Adipocyte (in vitro differentiated cells): ENCODE results near the gene PACC1.

Experiments
- DNase-seq: peaks from one replicate; pipeline ENCODE4 v3.0.0-alpha.2; 2015; ENCODE audit warnings: low read depth
- H3K27me3 ChIP-seq: replicated peaks from 2 replicates; pipeline ENCODE4 v1.7.0; 2013; ENCODE audit warnings: mild to moderate bottlenecking, low read length, moderate library complexity; ENCODE audit not compliant: control insufficient read depth, insufficient read depth
- H3K36me3 ChIP-seq: 2 replicates; pipeline ENCODE4 v1.7.0; 2013; ENCODE audit warnings: low read length, mild to moderate bottlenecking, moderate library complexity; ENCODE audit not compliant: control insufficient read depth, insufficient read depth, severe bottlenecking
- H3K4me1 ChIP-seq: 2 replicates; pipeline ENCODE4 v1.7.0; 2013; ENCODE audit warnings: mild to moderate bottlenecking, low read length, moderate library complexity; ENCODE audit not compliant: control insufficient read depth, insufficient read depth
- H3K4me3 ChIP-seq: 2 replicates; pipeline ENCODE4 v1.7.0; 2013; ENCODE audit warnings: mild to moderate bottlenecking, low read length, moderate library complexity
- H3K9ac ChIP-seq: 2 replicates; pipeline ENCODE4 v1.7.0; 2013; ENCODE audit warnings: mild to moderate bottlenecking, low read length, moderate library complexity
- H3K9me3 ChIP-seq: 2 replicates; pipeline ENCODE4 v1.7.0; 2013; ENCODE audit warnings: mild to moderate bottlenecking, low read length, moderate library complexity; ENCODE audit not compliant: control insufficient read depth

The PACC1 gene

GRCh38 chr1:212434992-212435391, 20.3 kb upstream of the PACC1 start:
- H3K4me3 ChIP-seq: no peak overlapping the region
- no peaks in the 10 kb centered on the region for H3K9me3 ChIP-seq
- H3K36me3 ChIP-seq: no peaks in the 10 kb centered on the region
- H3K4me1 ChIP-seq: peaks cover 14% of the 10 kb centered on the region
- no peak for DNase-seq
- H3K9ac ChIP-seq: no peak overlapping the region
- H3K27me3 ChIP-seq: no peaks in the 10 kb centered on the region

- Histone ChIP-seq H3K36me3 (no peaks in the 10 kb centered on the region), H3K27me3 (no peaks in the 10 kb centered on the region), H3K9me3 (no peaks in the 10 kb centered on the region), H3K4me1 (peaks cover 14% of the 10 kb centered on the region), H3K9ac (peak overlapping the region; percentile 87), H3K4me3 (peak overlapping the region; percentile 85)
- DNase-seq: no peak
Measured at GRCh38 chr1:212433577-212434462, 19.1 kb upstream of the PACC1 start.

GRCh38 chr1:212432661-212433576, 18.2 kb upstream of the PACC1 start, which contains the start of gene NENF:
NENF (plus strand) TSS chr1:212432920; CDS start chr1:212432944, 24 bp downstream.
- H3K9ac ChIP-seq: peak within 1 kb of the TSS; percentile 87
- H3K9me3 ChIP-seq: no peaks in the 10 kb centered on the region
- H3K4me1 ChIP-seq: peaks cover 14% of the 10 kb centered on the region
- no peaks in the 10 kb centered on the region for H3K27me3 ChIP-seq
- H3K4me3 ChIP-seq: peak within 1 kb of the TSS; percentile 85
- DNase-seq: peak; percentile 96
- H3K36me3 ChIP-seq: no peaks in the 10 kb centered on the region

- no peak for DNase-seq
Measured at GRCh38 chr1:212432272-212432660, 17.6 kb upstream of the PACC1 start.

GRCh38 chr1:212431644-212432043, 17.0 kb upstream of the PACC1 start:
- H3K4me3 ChIP-seq: no peak overlapping the region
- no peak overlapping the region for H3K9ac ChIP-seq
- H3K4me1 ChIP-seq: peaks cover 14% of the 10 kb centered on the region
- no peaks in the 10 kb centered on the region for H3K36me3 ChIP-seq
- no peaks in the 10 kb centered on the region for H3K9me3 ChIP-seq
- H3K27me3 ChIP-seq: no peaks in the 10 kb centered on the region
- DNase-seq: no peak

More at GRCh38 chr1:212432272-212432660, 17.6 kb upstream of the PACC1 start:
- Histone ChIP-seq H3K4me3 (peak overlapping the region; percentile 85), H3K9me3 (no peaks in the 10 kb centered on the region), H3K9ac (peak overlapping the region; percentile 87), H3K27me3 (no peaks in the 10 kb centered on the region), H3K4me1 (peaks cover 14% of the 10 kb centered on the region), H3K36me3 (no peaks in the 10 kb centered on the region)

GRCh38 chr1:212430955-212431394, 16.3 kb upstream of the PACC1 start:
- DNase-seq: no peak
- H3K9me3 ChIP-seq: no peaks in the 10 kb centered on the region
- no peaks in the 10 kb centered on the region for H3K27me3 ChIP-seq
- H3K36me3 ChIP-seq: no peaks in the 10 kb centered on the region
- peaks cover 14% of the 10 kb centered on the region for H3K4me1 ChIP-seq
- no peak overlapping the region for H3K4me3 ChIP-seq
- no peak overlapping the region for H3K9ac ChIP-seq

- H3K9ac ChIP-seq: no peak overlapping the region
- no peaks in the 10 kb centered on the region for H3K9me3 ChIP-seq
- peak; percentile 56 for DNase-seq
Measured at GRCh38 chr1:212430416-212430815, 15.7 kb upstream of the PACC1 start.

GRCh38 chr1:212428496-212428895, 13.8 kb upstream of the PACC1 start:
- no peak overlapping the region for H3K4me3 ChIP-seq
- DNase-seq: peak; percentile 50
- no peak overlapping the region for H3K9ac ChIP-seq
- H3K4me1 ChIP-seq: peaks cover 5% of the 10 kb centered on the region
- no peaks in the 10 kb centered on the region for H3K9me3 ChIP-seq
- H3K36me3 ChIP-seq: no peaks in the 10 kb centered on the region
- peaks cover 8% of the 10 kb centered on the region for H3K27me3 ChIP-seq

More at GRCh38 chr1:212430416-212430815, 15.7 kb upstream of the PACC1 start:
- H3K27me3 ChIP-seq: no peaks in the 10 kb centered on the region
- peaks cover 14% of the 10 kb centered on the region for H3K4me1 ChIP-seq
- no peak overlapping the region for H3K4me3 ChIP-seq
- no peaks in the 10 kb centered on the region for H3K36me3 ChIP-seq

- Histone ChIP-seq H3K4me3 (no peak overlapping the region), H3K36me3 (no peaks in the 10 kb centered on the region), H3K4me1 (no peaks in the 10 kb centered on the region), H3K27me3 (peaks cover 11% of the 10 kb centered on the region), H3K9ac (no peak overlapping the region), H3K9me3 (no peaks in the 10 kb centered on the region)
- DNase-seq: no peak
Measured at GRCh38 chr1:212423879-212424278, 9.2 kb upstream of the PACC1 start.

GRCh38 chr1:212421165-212421564, 6.5 kb upstream of the PACC1 start:
- Histone ChIP-seq H3K4me3 (no peak overlapping the region), H3K36me3 (no peaks in the 10 kb centered on the region), H3K9me3 (no peaks in the 10 kb centered on the region), H3K9ac (no peak overlapping the region), H3K27me3 (peaks cover 13% of the 10 kb centered on the region), H3K4me1 (no peaks in the 10 kb centered on the region)
- DNase-seq: no peak
